H1 (cell line): ENCODE results near the gene RASGEF1C. TPM values are rescaled to one million over a fixed set of nuclear protein-coding genes. Genes with fewer than 3 reads are reported as not detected.

ENCODE experiments used
- CTCF ChIA-PET: fragments of 300-600 bp; sonication (Branson Sonifier 250); formaldehyde crosslinking; loops from one replicate; lab custom pipeline; 2021; ENCODE audit not compliant: partially characterized antibody; lab: Charles Lee
- POLR2A ChIA-PET: fragments of 300-600 bp; sonication (Branson Sonifier 250); formaldehyde crosslinking; loops from one replicate; lab custom pipeline; 2021; ENCODE audit warnings: inconsistent platforms; ENCODE audit not compliant: partially characterized antibody; lab: Charles Lee
- DNase-seq, 2 experiments: peaks; one replicate each; pipeline versions ENCODE4 v3.0.0 to v3.0.0-alpha.2; 2010 to 2022; ENCODE audit warnings: low spot score in 2 of 2, low read depth in 1 of 2, mixed read lengths in 1 of 2
- FAIRE-seq: peaks from 2 replicates; lab custom pipeline; 2011; peaks lifted over from hg19 to GRCh38; lab: Jason Lieb, UNC
- H2AFZ ChIP-seq: 2 replicates; pipeline ENCODE4 v1.8.1; 2012; ENCODE audit warnings: low read length, inconsistent platforms
- H2AK5ac ChIP-seq: 2 replicates; pipeline ENCODE4 v1.6.1; 2013; ENCODE audit warnings: low read depth, low read length
- H2BK120ac ChIP-seq: replicated peaks from 2 replicates; pipeline ENCODE3; 2013; ENCODE audit warnings: low read depth, low read length, inconsistent platforms
- H2BK12ac ChIP-seq: 2 replicates; pipeline ENCODE4 v1.6.1; 2013; ENCODE audit warnings: low read depth, low read length
- H2BK15ac ChIP-seq: 2 replicates; pipeline ENCODE4 v1.6.1; 2013; ENCODE audit warnings: low read length
- H2BK20ac ChIP-seq: 2 replicates; pipeline ENCODE4 v1.6.1; 2013; ENCODE audit warnings: low read length
- H2BK5ac ChIP-seq: 2 replicates; pipeline ENCODE4 v1.6.1; 2013; ENCODE audit warnings: low read depth, low read length
- H3K14ac ChIP-seq: 2 replicates; pipeline ENCODE4 v1.6.1; 2013; ENCODE audit warnings: inconsistent platforms; ENCODE audit not compliant: insufficient read length
- H3K18ac ChIP-seq: 2 replicates; pipeline ENCODE4 v1.6.1; 2013; ENCODE audit warnings: low read length; ENCODE audit errors: extremely low read depth
- H3K23ac ChIP-seq: 2 replicates; pipeline ENCODE4 v1.6.1; 2013; ENCODE audit warnings: inconsistent platforms; ENCODE audit not compliant: insufficient read length
- H3K23me2 ChIP-seq: 2 replicates; pipeline ENCODE4 v1.6.1; 2013; ENCODE audit warnings: low read depth, low read length
- H3K27ac ChIP-seq: 2 replicates; pipeline ENCODE4 v1.6.1; 2011; ENCODE audit warnings: low read depth, low read length, inconsistent platforms
- H3K27me3 ChIP-seq, 4 experiments: replicated peaks in 1 of 4; 1 replicate in 1 of 4; 2 replicates in 3 of 4; pipeline versions ENCODE4 v1.6.1 to v1.8.1; 2011 to 2013; ENCODE audit warnings: low read length in 3 of 4, mild to moderate bottlenecking in 3 of 4, inconsistent platforms in 2 of 4, mixed read lengths in 2 of 4, moderate library complexity in 1 of 4; ENCODE audit not compliant: control insufficient read depth in 3 of 4, insufficient read depth in 3 of 4; ENCODE audit errors: extremely low read depth in 1 of 4
- H3K36me3 ChIP-seq, 4 experiments: 2 replicates each; pipeline versions ENCODE4 v1.6.1 to v1.8.1; 2011 to 2013; ENCODE audit warnings: mild to moderate bottlenecking in 4 of 4, low read length in 3 of 4, moderate library complexity in 2 of 4, control low read depth in 1 of 4, inconsistent platforms in 1 of 4; ENCODE audit not compliant: insufficient read depth in 4 of 4, control insufficient read depth in 2 of 4
- H3K4ac ChIP-seq: replicated peaks from 2 replicates; pipeline ENCODE3; 2013; ENCODE audit warnings: low read length, low read depth, mixed read lengths, inconsistent platforms; ENCODE audit not compliant: insufficient read length
- H3K4me1 ChIP-seq, 4 experiments: replicated peaks in 1 of 4; 1 replicate in 1 of 4; 2 replicates in 3 of 4; pipeline versions ENCODE4 v1.6.1 to v1.8.1; 2011 to 2013; ENCODE audit warnings: low read length in 3 of 4, inconsistent platforms in 2 of 4, mixed read lengths in 1 of 4; ENCODE audit not compliant: insufficient read depth in 4 of 4, control insufficient read depth in 3 of 4
- H3K4me2 ChIP-seq, 2 experiments: 2 replicates each; pipeline versions ENCODE4 v1.6.1 to v1.8.1; 2011 to 2013; ENCODE audit warnings: low read depth in 2 of 2, low read length in 2 of 2, control low read depth in 1 of 2, inconsistent platforms in 1 of 2, mild to moderate bottlenecking in 1 of 2; ENCODE audit not compliant: insufficient read depth in 1 of 2
- H3K4me3 ChIP-seq, 4 experiments: fragments of 200-600, 300-600 bp in 1 of 4; sonication (generic), shearing (Covaris generic), sonication (Bioruptor Twin) in 1 of 4; 2 replicates each; pipeline versions ENCODE4 v1.5.1 to v1.8.1; 2011 to 2016; ENCODE audit warnings: low read length in 4 of 4, low read depth in 3 of 4, control low read depth in 2 of 4, inconsistent platforms in 2 of 4, mild to moderate bottlenecking in 2 of 4, mixed read lengths in 1 of 4, moderate library complexity in 1 of 4; ENCODE audit not compliant: insufficient read depth in 2 of 4; ENCODE audit errors: extremely low read depth in 1 of 4
- H3K56ac ChIP-seq: replicated peaks from 2 replicates; pipeline ENCODE3; 2013; ENCODE audit warnings: low read depth, mild to moderate bottlenecking, mixed read lengths, low read length, inconsistent platforms; ENCODE audit not compliant: insufficient read length
- H3K79me1 ChIP-seq: 2 replicates; pipeline ENCODE4 v1.6.1; 2013; ENCODE audit warnings: low read depth, low read length, control low read depth
- H3K79me2 ChIP-seq, 2 experiments: 2 replicates each; pipeline versions ENCODE4 v1.6.1 to v1.8.1; 2012 to 2013; ENCODE audit warnings: low read length in 2 of 2, mild to moderate bottlenecking in 2 of 2, inconsistent platforms in 1 of 2; ENCODE audit not compliant: insufficient read depth in 2 of 2, control insufficient read depth in 1 of 2
- H3K9ac ChIP-seq, 4 experiments: replicated peaks in 1 of 4; 1 replicate in 1 of 4; 2 replicates in 3 of 4; pipeline versions ENCODE4 v1.6.1 to v1.8.1; 2011 to 2013; ENCODE audit warnings: low read depth in 3 of 4, low read length in 3 of 4, control low read depth in 2 of 4, mild to moderate bottlenecking in 2 of 4, moderate library complexity in 2 of 4, inconsistent platforms in 1 of 4; ENCODE audit errors: extremely low read depth in 1 of 4
- H3K9me3 ChIP-seq, 2 experiments: 2 replicates each; pipeline versions ENCODE4 v1.6.1 to v1.8.1; 2012 to 2013; ENCODE audit warnings: mild to moderate bottlenecking in 2 of 2, moderate library complexity in 2 of 2, control low read depth in 1 of 2, inconsistent platforms in 1 of 2, low read depth in 1 of 2, low read length in 1 of 2, mixed read lengths in 1 of 2; ENCODE audit not compliant: insufficient read depth in 2 of 2
- H4K20me1 ChIP-seq, 2 experiments: replicated peaks in 1 of 2; 2 replicates each; pipeline versions ENCODE3 to v1.8.1; 2011 to 2013; ENCODE audit warnings: inconsistent platforms in 2 of 2, low read length in 2 of 2, mild to moderate bottlenecking in 1 of 2; ENCODE audit not compliant: insufficient read depth in 2 of 2, control insufficient read depth in 1 of 2
- H4K5ac ChIP-seq: 2 replicates; pipeline ENCODE4 v1.6.1; 2013; ENCODE audit warnings: low read length, low read depth, mixed read lengths, inconsistent platforms; ENCODE audit not compliant: insufficient read length
- H4K8ac ChIP-seq: 2 replicates; pipeline ENCODE4 v1.8.0; 2013; ENCODE audit warnings: mild to moderate bottlenecking, moderate library complexity, low read length, inconsistent platforms; ENCODE audit not compliant: insufficient read depth; ENCODE audit errors: extremely low read depth
- H4K91ac ChIP-seq: replicated peaks from 2 replicates; pipeline ENCODE3; 2013; ENCODE audit warnings: low read length, mixed read lengths, inconsistent platforms; ENCODE audit not compliant: insufficient read length
- FOSL1 ChIP-seq: IDR thresholded peaks from 2 replicates; pipeline ENCODE4 v1.6.1; 2011; ENCODE audit warnings: mild to moderate bottlenecking, low read depth, low read length, moderate library complexity; ENCODE audit not compliant: insufficient read depth
- TAF7 ChIP-seq: optimal IDR thresholded peaks from 2 replicates; pipeline ENCODE3; 2011; ENCODE audit warnings: low read depth, mild to moderate bottlenecking, inconsistent platforms, low read length, moderate library complexity, borderline replicate concordance
- WGBS, 2 experiments: shearing (Covaris generic) in 1 of 2; methylation state at CpG; one replicate each; pipeline versions ENCODE4 v1.1.6 to v1.1.7; 2013 to 2015; ENCODE audit warnings: low lambda C conversion rate in 2 of 2, mixed read lengths in 2 of 2, inconsistent platforms in 1 of 2, low coverage in 1 of 2, missing lambda C conversion rate in 1 of 2; ENCODE audit not compliant: insufficient replicate concordance in 2 of 2, insufficient coverage in 1 of 2, insufficient read length in 1 of 2; ENCODE audit errors: extremely low coverage in 1 of 2, missing lambda C conversion rate in 1 of 2; 5-methylcytosine and 5-hydroxymethylcytosine counted together
- polyA plus RNA-seq, 7 experiments: library from polyadenylated mRNA; depleted of rRNA in 3 of 7; stranded (reverse) in 5 of 7; unstranded in 2 of 7; fragments of >200 nt in 5 of 7; fragments of 200-250 nt in 2 of 7; gene quantifications; 1 replicate in 5 of 7; 2 replicates in 1 of 7; 4 replicates in 1 of 7; pipeline versions ENCODE4 v1.2.1 to v1.2.3, GENCODE V29; 2011 to 2013; ENCODE audit warnings: missing spikeins in 2 of 7, mixed read lengths in 2 of 7
- total RNA-seq: library from RNA; stranded (reverse); fragmentation: NEBNext Ultra II Directional; extraction: Animal tissue kit (Norgen Biotek cat#: 25700); gene quantifications from 2 replicates; pipeline ENCODE4 v1.2.1, GENCODE V29; 2021
- TF ChIP-seq, protein P1 (sequence below): IDR thresholded peaks from 2 replicates; pipeline ENCODE4 v1.6.1; 2012; ENCODE audit warnings: low read length, inconsistent platforms

The RASGEF1C gene
- total and polyA plus RNA-seq, 2 of the 8 experiments (the other 6 are each of a cell fraction or from before 2014, with no cell fraction given): 0.26 to 0.61 TPM

DNA sequence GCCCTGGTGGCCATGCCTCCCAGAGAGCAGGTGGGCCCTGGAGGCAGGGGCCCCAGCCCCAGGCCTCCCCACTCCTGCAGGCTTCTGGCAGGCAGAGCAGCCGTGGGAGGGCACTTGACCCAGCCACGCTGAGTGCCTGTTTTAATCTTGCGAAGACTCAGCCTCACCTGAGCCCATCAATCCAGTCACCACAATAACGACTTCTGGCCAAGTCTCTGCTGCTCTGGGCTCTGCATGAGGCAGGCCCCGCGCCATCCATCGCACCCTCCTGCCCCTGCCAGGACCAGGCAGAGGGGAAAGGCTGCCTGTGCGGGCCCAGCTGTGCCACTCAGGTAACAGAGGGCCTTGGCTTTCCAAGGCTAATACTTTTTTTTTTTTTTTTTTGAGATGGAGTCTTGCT is 32.8 kb downstream of the RASGEF1C start:
- Histone ChIP-seq H2AFZ (no peak overlapping the region), H2BK5ac (no peak overlapping the region), H3K79me1 (no peaks in the 10 kb centered on the region), H3K23ac (no peak overlapping the region), H4K20me1 (peaks cover 0 to 2% of the 10 kb centered on the region in 2 experiments), H2BK12ac (no peak overlapping the region), H3K79me2 (no peaks in the 10 kb centered on the region), H3K27ac (no peak overlapping the region), H4K91ac (no peak overlapping the region), H3K56ac (no peak overlapping the region), H3K4ac (no peak overlapping the region), H3K18ac (no peak overlapping the region), H4K5ac (no peak overlapping the region), H2BK20ac (no peak overlapping the region), H3K27me3 (no peaks in the 10 kb centered on the region), H3K36me3 (no peaks in the 10 kb centered on the region), H3K9me3 (no peaks in the 10 kb centered on the region), H3K4me2 (no peak overlapping the region), H2BK120ac (no peak overlapping the region), H3K4me1 (peaks cover 0 to 7% (median 3%) of the 10 kb centered on the region in 4 experiments; a peak in 3 of 7 replicates), H2BK15ac (no peak overlapping the region), H3K4me3 (no peak overlapping the region), H4K8ac (no peak overlapping the region), H3K9ac (no peak overlapping the region), H3K23me2 (no peaks in the 10 kb centered on the region), H3K14ac (no peak overlapping the region), H2AK5ac (no peak overlapping the region)
- FAIRE-seq (no peak), DNase-seq (no peak)
- no peak for TF ChIP-seq TAF7
- no peak for TF ChIP-seq FOSL1
- TF ChIP-seq, protein P1, sequence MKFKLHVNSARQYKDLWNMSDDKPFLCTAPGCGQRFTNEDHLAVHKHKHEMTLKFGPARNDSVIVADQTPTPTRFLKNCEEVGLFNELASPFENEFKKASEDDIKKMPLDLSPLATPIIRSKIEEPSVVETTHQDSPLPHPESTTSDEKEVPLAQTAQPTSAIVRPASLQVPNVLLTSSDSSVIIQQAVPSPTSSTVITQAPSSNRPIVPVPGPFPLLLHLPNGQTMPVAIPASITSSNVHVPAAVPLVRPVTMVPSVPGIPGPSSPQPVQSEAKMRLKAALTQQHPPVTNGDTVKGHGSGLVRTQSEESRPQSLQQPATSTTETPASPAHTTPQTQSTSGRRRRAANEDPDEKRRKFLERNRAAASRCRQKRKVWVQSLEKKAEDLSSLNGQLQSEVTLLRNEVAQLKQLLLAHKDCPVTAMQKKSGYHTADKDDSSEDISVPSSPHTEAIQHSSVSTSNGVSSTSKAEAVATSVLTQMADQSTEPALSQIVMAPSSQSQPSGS: no peak
- POLR2A ChIA-PET: no interaction called here
- WGBS, 2 experiments: 95% methylated on average over 8 of the region's 8 CpGs; no CpG with 5 or more reads in 1 of the 2 experiments
- CTCF ChIA-PET: interaction anchor here (1.4 kb wide), 1 partner anchor 31 kb away, joined by 3 read pairs; no protein-coding TSS in a partner anchor
